GM13976 (cell line): ENCODE data around the gene VPS45.

ENCODE experiments used
- DNase-seq: peaks from one replicate; pipeline ENCODE4 v3.0.0; 2012; ENCODE audit warnings: low spot score
- CTCF ChIP-seq: IDR thresholded peaks from 2 replicates; pipeline ENCODE4 v1.5.1; 2012; ENCODE audit warnings: borderline replicate concordance, mild to moderate bottlenecking; ENCODE audit not compliant: insufficient read depth; ENCODE audit errors: extremely low read depth, missing control alignments, control extremely low read depth
- in situ Hi-C: fragments of 300-500 bp; cut with MboI; formaldehyde crosslinking; loops from one replicate; pipeline ENCODE4 v1.12.0; 2022; ENCODE audit warnings: low sequenced_read_pairs, mixed read lengths, inconsistent platforms; ENCODE audit not compliant: unreplicated experiment

VPS45 gene

GRCh38 chr1:150069923-150070322 is 2.3 kb downstream of the VPS45 start:
- in situ Hi-C loops = loop anchor here (5.0 kb wide), 1 partner anchor 102 kb away; no protein-coding TSS in a partner anchor
- no peak for TF ChIP-seq CTCF
- DNase-seq = no peak

- no peak for TF ChIP-seq CTCF
- in situ Hi-C loops = loop anchor here (5.0 kb wide), 1 partner anchor 99 kb away; no protein-coding TSS in a partner anchor
- peak; percentile 45 for DNase-seq
These were observed 5.4 kb downstream of the VPS45 start for GRCh38 chr1:150072959-150073358.

- DNase-seq = no peak
- in situ Hi-C loops = loop anchor here (5.0 kb wide), 1 partner anchor 99 kb away; no protein-coding TSS in a partner anchor
- TF ChIP-seq CTCF = no peak
These were observed 5.9 kb downstream of the VPS45 start for GRCh38 chr1:150073516-150073915.

- in situ Hi-C loops = no loop called here
- DNase-seq = no peak
- TF ChIP-seq CTCF = no peak
These were observed 8.5 kb downstream of the VPS45 start for GRCh38 chr1:150076066-150076465.

GRCh38 chr1:150076985-150077384 is 9.4 kb downstream of the VPS45 start:
- no peak for TF ChIP-seq CTCF
- no peak for DNase-seq
- in situ Hi-C loops = no loop called here

GRCh38 chr1:150080784-150081183 is 13.2 kb downstream of the VPS45 start:
- no peak for TF ChIP-seq CTCF
- DNase-seq = no peak
- in situ Hi-C loops = no loop called here

GRCh38 chr1:150082494-150082893 is 14.9 kb downstream of the VPS45 start:
- no peak for TF ChIP-seq CTCF
- DNase-seq = no peak
- in situ Hi-C loops = no loop called here
